GM12878 (cell line): ENCODE results near the gene ABI1. TPM values are rescaled to one million over a fixed set of nuclear protein-coding genes. Genes with fewer than 3 reads are reported as not detected.

ENCODE experiments used
- ATAC-seq: fragments of 200-7000 bp; cut with Tn5 transposase; 3 replicates; pipeline ENCODE4 v1.9.1; 2020; ENCODE audit warnings: mild to moderate bottlenecking, moderate library complexity
- BruUV-seq: library from RNA; stranded (reverse); fragments of 400-500 nt; replicated peaks from 2 replicates; lab custom pipeline; 2021; lab: Mats Ljungman, UMichigan
- CTCF ChIA-PET: fragments of 300-600 bp; sonication (Branson Sonifier 250); formaldehyde crosslinking; extraction: SDS; loops from one replicate; lab custom pipeline; 2021; ENCODE audit warnings: inconsistent platforms; lab: Yijun Ruan, JAX
- POLR2A ChIA-PET: fragments of 350-600 bp; formaldehyde crosslinking; extraction: SDS; loops from one replicate; lab custom pipeline; 2021; ENCODE audit warnings: inconsistent platforms; lab: Charles Lee
- RAD21 ChIA-PET: fragments of 300-600 bp; sonication (Branson Sonifier 250); formaldehyde crosslinking; loops from one replicate; lab custom pipeline; 2023; ENCODE audit warnings: antibody characterized with exemption; ENCODE audit not compliant: unreplicated experiment; lab: Charles Lee
- SMC1A ChIA-PET: fragments of 300-600 bp; sonication (Branson Sonifier 250); formaldehyde crosslinking; loops from one replicate; lab custom pipeline; 2023; ENCODE audit not compliant: unreplicated experiment, uncharacterized antibody; lab: Charles Lee
- DNase-seq: peaks from one replicate; pipeline ENCODE4 v3.0.0-alpha.2; 2011; ENCODE audit warnings: low read depth, low spot score
- FAIRE-seq: peaks from 3 replicates; lab custom pipeline; 2011; peaks lifted over from hg19 to GRCh38; lab: Jason Lieb, UNC
- H2AFZ ChIP-seq: 2 replicates; pipeline ENCODE4 v1.6.0; 2011; ENCODE audit warnings: low read depth, low read length, control low read depth; ENCODE audit not compliant: control insufficient read depth
- H3K27ac ChIP-seq: 2 replicates; pipeline ENCODE4 v1.5.1; 2011; ENCODE audit warnings: control low read depth; ENCODE audit not compliant: control insufficient read depth, insufficient read depth
- H3K27me3 ChIP-seq, 2 experiments: replicated peaks in 1 of 2; 2 replicates each; pipeline versions ENCODE4 v1.6.0 to v1.6.1; 2011; ENCODE audit warnings: low read length in 1 of 2; ENCODE audit not compliant: control insufficient read depth in 2 of 2, insufficient read depth in 2 of 2
- H3K36me3 ChIP-seq, 2 experiments: 2 replicates each; pipeline ENCODE4 v1.5.1; 2011; ENCODE audit warnings: low read length in 1 of 2; ENCODE audit not compliant: control insufficient read depth in 2 of 2, insufficient read depth in 2 of 2
- H3K4me1 ChIP-seq: 2 replicates; pipeline ENCODE4 v1.6.1; 2011; ENCODE audit warnings: mild to moderate bottlenecking, low read length, moderate library complexity, mixed read lengths; ENCODE audit not compliant: control insufficient read depth, insufficient read depth
- H3K4me2 ChIP-seq: 2 replicates; pipeline ENCODE4 v1.6.0; 2011; ENCODE audit warnings: control low read depth; ENCODE audit not compliant: control insufficient read depth, insufficient read depth
- H3K4me3 ChIP-seq: fragments of 200-600 bp; sonication (generic); 2 replicates; pipeline ENCODE4 v1.5.1; 2016
- H3K79me2 ChIP-seq: 2 replicates; pipeline ENCODE4 v1.6.0; 2011; ENCODE audit warnings: low read length; ENCODE audit not compliant: control insufficient read depth, insufficient read depth
- H3K9ac ChIP-seq: 2 replicates; pipeline ENCODE4 v1.8.0; 2011; ENCODE audit warnings: low read length, control low read depth, mixed read lengths; ENCODE audit not compliant: control insufficient read depth, insufficient read depth
- H3K9me3 ChIP-seq: replicated peaks from 3 replicates; pipeline ENCODE4 v1.5.1; 2011; ENCODE audit warnings: mild to moderate bottlenecking, low read length; ENCODE audit not compliant: control insufficient read depth, insufficient read depth
- H4K20me1 ChIP-seq: 2 replicates; pipeline ENCODE4 v1.6.0; 2011; ENCODE audit not compliant: control insufficient read depth, insufficient read depth
- CREB1 ChIP-seq: IDR thresholded peaks from 2 replicates; pipeline ENCODE4 v1.6.1; 2012; ENCODE audit warnings: low read depth, mild to moderate bottlenecking, inconsistent platforms
- EED ChIP-seq: sonication (generic); IDR thresholded peaks from 2 replicates; pipeline ENCODE4 v1.6.1; 2016; ENCODE audit warnings: antibody characterized with exemption, low read depth
- EP300 ChIP-seq, 2 experiments: fragments of 150-350 bp in 1 of 2; IDR thresholded peaks; 2 replicates each; pipeline ENCODE4 v1.6.1; 2011 to 2012; ENCODE audit warnings: low read depth in 2 of 2, low read length in 2 of 2, borderline replicate concordance in 1 of 2, improper control_type of control experiment in 1 of 2, inconsistent platforms in 1 of 2; ENCODE audit not compliant: control insufficient read depth in 1 of 2
- FOXM1 ChIP-seq: IDR thresholded peaks from 2 replicates; pipeline ENCODE4 v1.6.1; 2012; ENCODE audit warnings: low read depth, mild to moderate bottlenecking, inconsistent platforms, low read length, moderate library complexity
- NR2C1 ChIP-seq: fragments of 450-650 bp; IDR thresholded peaks from 2 replicates; pipeline ENCODE4 v1.6.1; 2017; ENCODE audit warnings: antibody characterized with exemption, mild to moderate bottlenecking, moderate library complexity
- PRDM15 ChIP-seq: fragments of 450-650 bp; formaldehyde crosslinking; IDR thresholded peaks from 2 replicates; pipeline ENCODE4 v1.4.0; 2020; ENCODE audit warnings: mild to moderate bottlenecking, moderate library complexity
- RB1 ChIP-seq: fragments of 450-650 bp; formaldehyde crosslinking; IDR thresholded peaks from 2 replicates; pipeline ENCODE4 v1.6.1; 2017; ENCODE audit warnings: mild to moderate bottlenecking, borderline replicate concordance
- RBBP5 ChIP-seq: fragments of 200-600 bp; sonication (generic); conservative IDR thresholded peaks from 2 replicates; pipeline ENCODE4 v1.6.1; 2016
- RELA ChIP-seq: fragments of 450-650 bp; IDR thresholded peaks from 2 replicates; pipeline ENCODE4 v1.8.0; 2014; ENCODE audit warnings: borderline replicate concordance; ENCODE audit not compliant: partially characterized antibody
- STAT3 ChIP-seq: IDR thresholded peaks from 2 replicates; pipeline ENCODE4 v1.6.1; 2011; ENCODE audit warnings: low read depth, low read length, improper control_type of control experiment
- SUPT20H ChIP-seq: IDR thresholded peaks from 2 replicates; pipeline ENCODE4 v1.6.1; 2011; ENCODE audit warnings: low read depth, mild to moderate bottlenecking, low read length, moderate library complexity, borderline replicate concordance; ENCODE audit not compliant: control insufficient read depth
- TAF1 ChIP-seq: IDR thresholded peaks from 2 replicates; pipeline ENCODE4 v1.6.1; 2011; ENCODE audit warnings: mild to moderate bottlenecking, low read depth, low read length, borderline replicate concordance
- USF1 ChIP-seq: IDR thresholded peaks from 2 replicates; pipeline ENCODE4 v1.6.1; 2011; ENCODE audit warnings: borderline replicate concordance, low read depth, mild to moderate bottlenecking, moderate library complexity, mixed read lengths, low read length; ENCODE audit not compliant: insufficient read depth; ENCODE audit errors: extremely low read length
- WGBS: methylation state at CpG from one replicate; pipeline ENCODE4 v1.1.6; 2016; ENCODE audit warnings: low lambda C conversion rate; ENCODE audit not compliant: insufficient replicate concordance, insufficient coverage; ENCODE audit errors: missing lambda C conversion rate; 5-methylcytosine and 5-hydroxymethylcytosine counted together
- in situ Hi-C: fragments of 300-500 bp; cut with MboI; formaldehyde crosslinking; loops from 9 replicates; pipeline ENCODE4 v1.14.3; 2018; ENCODE audit warnings: mixed read lengths
- intact Hi-C: fragments of 100-400 bp; cut with micrococcal nuclease; formaldehyde crosslinking; loops from one replicate; pipeline ENCODE4 v1.14.2; 2022; ENCODE audit not compliant: unreplicated experiment
- polyA plus RNA-seq, 11 experiments: library from polyadenylated mRNA; depleted of rRNA in 4 of 11; unstranded in 6 of 11; stranded (reverse) in 5 of 11; fragments of >200 nt; fragmentation: Nextera tagmentation in 4 of 11; fragmentation: Illumina TruSeq in 1 of 11; extraction: Ambion mirVana in 4 of 11; extraction: Trizol in 1 of 11; gene quantifications; 1 replicate in 1 of 11; 2 replicates in 10 of 11; pipeline versions ENCODE4 v1.2.1 to v1.2.3, GENCODE V29; 2011 to 2016; ENCODE audit warnings: inconsistent platforms in 2 of 11, missing spikeins in 2 of 11, low read depth in 1 of 11
- total RNA-seq, 4 experiments: library from RNA; depleted of rRNA in 3 of 4; stranded (reverse); fragments of >200 nt in 3 of 4; fragmentation: Illumina TruSeq in 1 of 4; extraction: Trizol in 1 of 4; gene quantifications; 2 replicates each; pipeline versions ENCODE4 v1.2.1 to v1.2.3, GENCODE V29; 2013 to 2021
- TF ChIP-seq, protein P1 (sequence below): IDR thresholded peaks from 2 replicates; pipeline ENCODE4 v1.6.1; 2012; ENCODE audit warnings: mild to moderate bottlenecking, low read depth, low read length

The ABI1 gene
- total and polyA plus RNA-seq, 10 of the 15 experiments (the other 5 are each of a cell fraction or from before 2014, with no cell fraction given), result 31.2 to 73.2 (median 50.7) TPM

DNA sequence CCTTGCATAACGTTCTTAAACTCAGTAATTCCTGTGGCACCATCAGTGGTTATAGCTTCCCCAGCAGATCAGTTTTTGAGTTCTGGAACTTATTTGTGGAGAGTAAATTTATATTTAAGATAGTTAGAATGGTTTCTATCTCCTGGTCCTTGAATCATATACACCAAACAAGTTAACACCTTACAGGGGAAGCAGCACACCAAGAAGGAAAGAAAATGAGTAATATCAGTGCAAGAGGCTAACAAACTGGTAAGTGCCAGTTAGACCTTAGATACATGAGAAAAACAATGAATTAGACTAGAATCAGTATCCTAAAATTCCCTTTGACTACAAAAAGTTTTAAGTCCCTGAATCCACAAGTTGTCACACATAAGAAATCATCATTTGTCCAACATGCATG lies 54.2 kb downstream of the ABI1 start:
- intact Hi-C loops, result no loop called here
- ChIA-PET RAD21 (interaction anchor here (1.2 to 1.8 kb wide), 2 partner anchors 24 to 81 kb away, joined by 4 to 7 read pairs; no protein-coding TSS in a partner anchor), POLR2A (interaction anchor here (1.0 to 2.1 kb wide), 2 partner anchors 21 to 25 kb away, joined by 3 to 9 read pairs; no protein-coding TSS in a partner anchor), CTCF (interaction anchor here (1.3 to 1.7 kb wide), 4 partner anchors 8 to 80 kb away, joined by 4 to 12 read pairs (median 5); partner anchors contain the start of gene ABI1), SMC1A (interaction anchor here (1.0 to 4.5 kb wide), 8 partner anchors 8 to 51 kb away, joined by 3 to 31 read pairs (median 8); no protein-coding TSS in a partner anchor)
- 57% methylated on average over 1 of the region's 1 CpG for WGBS
- Histone ChIP-seq H4K20me1 (no peaks in the 10 kb centered on the region), H3K36me3 (no peaks in the 10 kb centered on the region; a peak in 1 of 4 replicates), H3K9ac (no peak overlapping the region), H3K9me3 (no peaks in the 10 kb centered on the region), H3K4me2 (no peak overlapping the region), H3K4me3 (no peak overlapping the region), H2AFZ (no peak overlapping the region), H3K79me2 (peaks cover 74% of the 10 kb centered on the region), H3K27me3 (no peaks in the 10 kb centered on the region), H3K4me1 (peaks cover 27% of the 10 kb centered on the region), H3K27ac (0 out of 2 replicates have a peak overlapping the region, but pooled peaks have one; percentile 35)
- FAIRE-seq, result peak; percentile 47
- peak; percentile 47 for ATAC-seq
- in situ Hi-C loops, result no loop called here
- TF ChIP-seq STAT3 (no peak), USF1 (no peak), EED (no peak), FOXM1 (no peak), RB1 (no peak), PRDM15 (no peak), EP300 (IDR thresholded peaks at IDR 0.05; ENCODE audit: borderline replicate concordance in 1 of 2, control insufficient read depth in 1 of 2, low read depth in 2 of 2, low read length in 2 of 2) (no peak), SUPT20H (no peak), RBBP5 (no peak), TAF1 (no peak), CREB1 (no peak), NR2C1 (no peak), RELA (no peak)
- TF ChIP-seq, protein P1, sequence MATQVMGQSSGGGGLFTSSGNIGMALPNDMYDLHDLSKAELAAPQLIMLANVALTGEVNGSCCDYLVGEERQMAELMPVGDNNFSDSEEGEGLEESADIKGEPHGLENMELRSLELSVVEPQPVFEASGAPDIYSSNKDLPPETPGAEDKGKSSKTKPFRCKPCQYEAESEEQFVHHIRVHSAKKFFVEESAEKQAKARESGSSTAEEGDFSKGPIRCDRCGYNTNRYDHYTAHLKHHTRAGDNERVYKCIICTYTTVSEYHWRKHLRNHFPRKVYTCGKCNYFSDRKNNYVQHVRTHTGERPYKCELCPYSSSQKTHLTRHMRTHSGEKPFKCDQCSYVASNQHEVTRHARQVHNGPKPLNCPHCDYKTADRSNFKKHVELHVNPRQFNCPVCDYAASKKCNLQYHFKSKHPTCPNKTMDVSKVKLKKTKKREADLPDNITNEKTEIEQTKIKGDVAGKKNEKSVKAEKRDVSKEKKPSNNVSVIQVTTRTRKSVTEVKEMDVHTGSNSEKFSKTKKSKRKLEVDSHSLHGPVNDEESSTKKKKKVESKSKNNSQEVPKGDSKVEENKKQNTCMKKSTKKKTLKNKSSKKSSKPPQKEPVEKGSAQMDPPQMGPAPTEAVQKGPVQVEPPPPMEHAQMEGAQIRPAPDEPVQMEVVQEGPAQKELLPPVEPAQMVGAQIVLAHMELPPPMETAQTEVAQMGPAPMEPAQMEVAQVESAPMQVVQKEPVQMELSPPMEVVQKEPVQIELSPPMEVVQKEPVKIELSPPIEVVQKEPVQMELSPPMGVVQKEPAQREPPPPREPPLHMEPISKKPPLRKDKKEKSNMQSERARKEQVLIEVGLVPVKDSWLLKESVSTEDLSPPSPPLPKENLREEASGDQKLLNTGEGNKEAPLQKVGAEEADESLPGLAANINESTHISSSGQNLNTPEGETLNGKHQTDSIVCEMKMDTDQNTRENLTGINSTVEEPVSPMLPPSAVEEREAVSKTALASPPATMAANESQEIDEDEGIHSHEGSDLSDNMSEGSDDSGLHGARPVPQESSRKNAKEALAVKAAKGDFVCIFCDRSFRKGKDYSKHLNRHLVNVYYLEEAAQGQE, result no peak
- TF ChIP-seq, all 136 proteins: peak for 0
- DNase-seq, result no peak
- no TSS peak for BruUV-seq
